Dedifferentiated amniotic fluid mesenchymal stem cell (primary cell): Measurements from ENCODE around the gene ARID4A.
A peak's percentile ranks its signal among the peaks of the same experiment; 100 is the strongest.
"Not testable (repeated sequence)": the region's sequence is repeated elsewhere in the genome, so short reads cannot be mapped to it uniquely, and the experiment has no call there.

Experiments used
- DNase-seq: peaks from one replicate; pipeline ENCODE4 v3.0.0-alpha.2; 2016; ENCODE audit errors: extremely low spot score

Gene ARID4A

GRCh38 chr14:58298477-58299400 lies at the start of gene ARID4A:
ARID4A (plus strand) TSS chr14:58298555; CDS start chr14:58299855, 1,300 bp downstream.
- no peak for DNase-seq

GRCh38 chr14:58249611-58250010 lies 48.7 kb upstream of the ARID4A start:
- no peak for DNase-seq

- DNase-seq = no peak
These were observed 40.2 kb upstream of the ARID4A start for GRCh38 chr14:58258156-58258555.

GRCh38 chr14:58262005-58262404 lies 36.4 kb upstream of the ARID4A start:
- not testable (repeated sequence) for DNase-seq

GRCh38 chr14:58265401-58265800 lies 33.0 kb upstream of the ARID4A start:
- DNase-seq = no peak

- no peak for DNase-seq
These were observed 27.7 kb upstream of the ARID4A start for GRCh38 chr14:58270628-58271027.

- no peak for DNase-seq
These were observed 25.6 kb upstream of the ARID4A start for GRCh38 chr14:58272588-58273372.

GRCh38 chr14:58274881-58275280 lies 23.5 kb upstream of the ARID4A start:
- DNase-seq = no peak

- DNase-seq = no peak
These were observed 22.7 kb upstream of the ARID4A start for GRCh38 chr14:58275527-58276190.

- no peak for DNase-seq
These were observed 22.1 kb upstream of the ARID4A start for GRCh38 chr14:58276208-58276607.

- DNase-seq = no peak
These were observed 20.2 kb upstream of the ARID4A start for GRCh38 chr14:58278177-58278576.

GRCh38 chr14:58280954-58281787 lies 17.2 kb upstream of the ARID4A start:
- peak; percentile 94 for DNase-seq

GRCh38 chr14:58281969-58282368 lies 16.4 kb upstream of the ARID4A start:
- DNase-seq = no peak

- DNase-seq = no peak
These were observed 15.3 kb upstream of the ARID4A start for GRCh38 chr14:58282925-58283593.

- no peak for DNase-seq
These were observed 14.6 kb upstream of the ARID4A start for GRCh38 chr14:58283730-58284129.

GRCh38 chr14:58285132-58285531 lies 13.2 kb upstream of the ARID4A start:
- no peak for DNase-seq

GRCh38 chr14:58287607-58288042 lies 10.7 kb upstream of the ARID4A start:
- DNase-seq = no peak

GRCh38 chr14:58288106-58288792 lies 10.1 kb upstream of the ARID4A start:
- DNase-seq = peak; percentile 60

- DNase-seq = no peak
These were observed 6.7 kb upstream of the ARID4A start for GRCh38 chr14:58291646-58292045.

GRCh38 chr14:58292187-58292586 lies 6.2 kb upstream of the ARID4A start:
- no peak for DNase-seq
